ENCODE data around the gene OR56B4.

Gene OR56B4

DNA sequence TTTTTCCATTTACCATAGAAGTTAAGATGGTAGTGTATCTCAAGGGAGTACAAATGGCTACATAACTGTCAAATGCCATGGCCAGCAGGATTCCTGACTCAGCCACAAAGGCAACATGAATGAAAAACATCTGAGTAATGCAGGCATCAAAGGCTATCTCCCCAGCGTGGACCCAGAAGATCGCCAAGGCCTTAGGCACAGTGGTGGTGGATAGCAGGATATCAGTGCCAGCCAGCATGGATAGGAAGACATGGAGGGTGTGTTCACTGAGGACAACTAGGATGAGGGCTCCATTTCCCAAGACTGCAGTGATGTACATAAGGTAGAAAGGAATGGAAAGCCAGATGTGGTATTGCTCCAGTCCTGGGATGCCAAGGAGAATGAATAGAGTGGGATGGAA, 44.6 kb downstream of the OR56B4 start:
- no peak for DNase-seq

DNA sequence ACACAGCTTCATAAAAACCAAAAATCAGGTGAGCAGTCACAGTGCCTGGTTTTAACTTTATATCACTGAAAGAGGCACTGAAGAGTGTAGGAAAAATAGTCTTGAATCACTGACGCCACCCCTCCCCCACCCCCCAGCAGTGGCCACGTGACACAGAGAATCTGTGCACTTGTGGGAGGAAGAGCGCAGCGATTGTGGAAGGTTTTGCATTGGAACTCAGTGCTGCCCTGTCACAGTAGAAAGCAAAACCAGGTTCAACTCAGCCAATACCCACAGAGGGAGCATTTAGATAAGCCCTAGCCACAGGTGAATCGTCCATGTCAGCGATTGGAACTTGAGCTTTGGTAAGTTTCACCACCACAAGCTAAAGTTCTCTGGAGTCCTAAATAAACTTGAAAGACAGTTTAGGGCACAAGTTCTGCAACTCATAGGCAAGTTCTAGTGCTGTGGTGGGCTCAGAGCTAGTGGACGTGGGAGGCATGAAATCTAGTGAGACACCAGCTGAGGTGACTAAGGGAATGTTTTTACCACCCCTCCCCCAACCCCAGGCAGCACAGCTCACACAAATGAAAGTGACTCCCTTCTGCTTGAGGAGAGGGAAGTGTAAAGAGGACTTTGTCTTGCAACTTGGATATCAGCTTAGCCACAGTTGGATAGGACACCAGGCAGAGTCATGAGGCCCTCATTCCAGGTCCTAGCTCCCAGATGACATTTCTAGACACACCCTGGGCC, 49.3 kb downstream of the OR56B4 start:
- no peak for DNase-seq

All from hippocampal formation (tissue), 2 donors.